DOHH2 (cell line): ENCODE data around the gene EXOC3.

Experiments
- EZH2phosphoT487 ChIP-seq: fragments of 200-600 bp; sonication (generic); IDR thresholded peaks from 2 replicates; pipeline ENCODE4 v1.6.1; 2017; ENCODE audit warnings: borderline replicate concordance, mild to moderate bottlenecking, antibody characterized with exemption, low read length, moderate library complexity, mixed read lengths
- TF ChIP-seq, protein P1 (sequence below): fragments of 200-600 bp; sonication (generic); IDR thresholded peaks from one replicate; pipeline ENCODE4 v1.5.1; 2014; ENCODE audit warnings: antibody characterized with exemption, mild to moderate bottlenecking, low read depth, low read length; ENCODE audit not compliant: poor library complexity, severe bottlenecking

GRCh38 chr5:428219-428618 lies 14.8 kb upstream of the EXOC3 start:
- TF ChIP-seq, protein P1, sequence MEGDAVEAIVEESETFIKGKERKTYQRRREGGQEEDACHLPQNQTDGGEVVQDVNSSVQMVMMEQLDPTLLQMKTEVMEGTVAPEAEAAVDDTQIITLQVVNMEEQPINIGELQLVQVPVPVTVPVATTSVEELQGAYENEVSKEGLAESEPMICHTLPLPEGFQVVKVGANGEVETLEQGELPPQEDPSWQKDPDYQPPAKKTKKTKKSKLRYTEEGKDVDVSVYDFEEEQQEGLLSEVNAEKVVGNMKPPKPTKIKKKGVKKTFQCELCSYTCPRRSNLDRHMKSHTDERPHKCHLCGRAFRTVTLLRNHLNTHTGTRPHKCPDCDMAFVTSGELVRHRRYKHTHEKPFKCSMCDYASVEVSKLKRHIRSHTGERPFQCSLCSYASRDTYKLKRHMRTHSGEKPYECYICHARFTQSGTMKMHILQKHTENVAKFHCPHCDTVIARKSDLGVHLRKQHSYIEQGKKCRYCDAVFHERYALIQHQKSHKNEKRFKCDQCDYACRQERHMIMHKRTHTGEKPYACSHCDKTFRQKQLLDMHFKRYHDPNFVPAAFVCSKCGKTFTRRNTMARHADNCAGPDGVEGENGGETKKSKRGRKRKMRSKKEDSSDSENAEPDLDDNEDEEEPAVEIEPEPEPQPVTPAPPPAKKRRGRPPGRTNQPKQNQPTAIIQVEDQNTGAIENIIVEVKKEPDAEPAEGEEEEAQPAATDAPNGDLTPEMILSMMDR: no peak
- no peak for TF ChIP-seq EZH2phosphoT487
